Stimulated activated CD8-positive, alpha-beta memory T cell treated with anti-CD3 and anti-CD28 coated beads, Interleukin-15, amount 100 ng/mL, for 1 hour (primary cell): Measurements from ENCODE around the gene NXPH1.
A peak's percentile ranks its signal among the peaks of the same experiment; 100 is the strongest.

Source experiments
- DNase-seq: peaks from one replicate; pipeline ENCODE4 v3.0.0-alpha.2; 2020; ENCODE audit warnings: low read depth

Gene NXPH1

DNA sequence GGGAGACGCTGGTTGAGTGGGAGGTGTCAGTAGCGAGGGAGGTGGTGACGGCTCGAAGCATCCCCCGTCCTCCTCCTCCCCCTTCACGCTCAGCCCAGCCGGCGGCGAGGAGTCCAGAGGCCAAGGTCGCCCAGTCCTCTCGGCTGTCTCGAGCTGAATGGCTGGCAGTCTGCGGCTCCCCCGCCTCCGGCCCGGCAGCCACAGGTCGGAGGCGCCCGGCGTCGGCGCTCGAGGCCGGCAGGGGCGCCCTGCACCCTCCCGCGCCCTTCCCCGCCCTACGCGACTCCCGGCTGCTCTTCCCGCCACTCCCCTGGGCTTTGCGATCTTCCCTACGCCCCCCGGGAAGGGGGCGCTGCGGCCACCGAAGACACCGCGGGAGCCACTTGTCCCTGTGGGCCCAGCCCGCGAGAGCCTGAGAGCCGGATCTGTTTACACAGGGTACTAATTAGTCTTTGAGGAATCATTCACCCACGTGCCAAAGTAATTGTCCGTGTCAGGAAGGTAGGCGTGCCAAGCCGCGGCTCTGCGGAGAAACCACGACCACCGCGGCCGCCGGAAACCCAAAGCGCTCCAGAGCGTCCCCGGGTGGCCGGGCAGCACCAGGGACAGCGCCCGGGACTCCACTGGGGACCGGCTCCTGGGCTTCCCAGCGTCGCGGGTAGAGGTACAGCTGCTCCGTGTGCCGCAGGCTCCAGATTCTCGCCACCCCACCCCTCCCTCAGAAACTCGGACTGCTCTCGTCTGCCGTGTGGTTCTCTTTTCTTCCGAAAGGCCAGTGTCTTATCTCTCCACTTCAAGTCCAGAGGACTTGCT is at the start of gene NXPH1:
NXPH1 (plus strand) TSS at position 133 of the 813 bp plus-strand sequence.
- no peak for DNase-seq

DNA sequence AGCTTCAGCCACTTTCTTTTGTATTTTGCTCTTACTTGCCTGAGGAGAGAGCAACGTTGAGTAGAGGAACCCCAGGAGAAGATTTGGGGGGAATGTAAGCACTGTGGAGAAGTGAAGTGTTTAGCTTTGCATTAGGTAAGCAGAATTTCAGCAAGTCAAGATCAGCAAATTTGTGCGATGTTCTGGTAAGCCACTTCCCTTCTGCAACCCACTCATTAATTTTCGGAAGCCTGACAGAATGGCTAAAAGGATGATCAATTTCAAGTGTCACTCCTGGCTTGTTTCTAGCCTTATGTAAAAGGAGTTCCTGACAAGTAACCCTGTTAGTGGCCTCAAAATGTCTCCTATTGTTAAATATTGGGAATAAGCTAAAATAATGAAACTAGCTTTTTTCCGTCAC is 48.5 kb upstream of the NXPH1 start:
- no peak for DNase-seq

GRCh38 chr7:8386926-8387550 is 46.4 kb upstream of the NXPH1 start:
- no peak for DNase-seq

GRCh38 chr7:8387551-8388256 is 45.7 kb upstream of the NXPH1 start:
- DNase-seq = no peak

DNA sequence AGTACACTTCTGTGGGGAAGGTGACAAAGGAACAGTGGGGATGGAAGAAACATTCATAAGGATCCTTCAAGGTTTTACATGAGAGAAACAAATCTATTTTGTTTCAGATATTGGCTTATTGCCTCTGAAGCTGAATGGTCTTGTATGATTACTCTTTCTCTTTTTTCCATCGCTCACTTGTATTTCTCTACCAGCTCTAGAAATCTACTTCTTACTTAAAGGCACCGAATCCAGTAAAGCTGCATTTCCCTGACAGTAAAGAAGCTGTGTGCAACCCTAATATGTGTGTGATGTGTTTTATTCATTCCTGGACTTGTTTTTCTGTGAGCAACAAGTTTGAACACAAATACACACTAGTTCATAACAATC is 45.2 kb upstream of the NXPH1 start:
- DNase-seq = no peak

- no peak for DNase-seq
These were observed 43.7 kb upstream of the NXPH1 start for GRCh38 chr7:8389593-8390261.

DNA sequence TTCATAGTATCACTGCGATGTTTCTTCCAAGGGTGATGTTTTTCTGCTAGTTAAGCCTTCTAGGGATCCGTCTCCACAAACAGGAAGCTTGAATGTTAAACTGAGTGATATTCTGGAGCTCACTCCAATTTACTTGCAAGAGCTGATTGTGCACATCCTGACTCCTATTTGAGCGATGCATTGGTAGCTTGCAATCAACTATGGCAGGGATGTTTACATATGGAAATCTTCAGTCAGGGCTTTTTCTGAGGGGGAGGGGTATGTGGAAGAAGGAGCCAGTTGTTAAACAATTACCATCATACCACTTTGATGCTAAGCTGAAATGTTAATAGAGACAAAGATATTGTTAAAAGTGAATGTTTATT is 43.2 kb upstream of the NXPH1 start:
- no peak for DNase-seq

DNA sequence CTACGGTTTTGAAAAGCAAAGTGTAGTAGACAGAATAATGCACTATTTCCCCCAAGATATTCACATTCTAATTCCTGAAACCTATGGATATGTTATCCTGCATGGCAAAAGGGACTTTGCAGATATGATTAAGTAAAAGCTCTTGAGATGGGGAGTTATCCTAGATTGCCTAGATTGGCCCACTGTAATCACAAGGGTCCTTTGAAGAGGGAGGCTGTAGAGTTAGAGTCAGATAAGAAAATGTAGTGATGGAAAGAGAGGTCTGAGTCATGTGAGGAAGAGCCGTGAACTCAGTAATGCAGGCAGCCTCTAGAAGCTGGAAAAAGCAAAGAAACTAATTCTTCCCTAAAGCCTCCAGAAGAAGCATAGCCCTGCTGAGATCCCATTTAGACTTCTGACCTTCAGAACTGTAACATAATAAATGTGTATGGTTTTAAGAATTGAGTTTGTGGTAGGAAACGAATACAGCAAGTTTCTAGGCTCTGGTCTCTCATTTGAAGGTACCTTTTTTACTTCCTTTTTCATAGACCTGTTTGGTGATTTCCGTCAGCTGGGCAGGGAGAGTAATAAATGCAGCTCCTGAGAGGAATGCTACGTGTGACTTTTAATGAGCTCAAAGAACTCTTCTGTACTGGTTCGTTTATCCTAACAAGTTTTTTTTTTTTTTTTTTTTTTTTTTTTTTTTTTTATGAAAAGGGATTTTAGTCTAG is 41.9 kb upstream of the NXPH1 start:
- DNase-seq = no peak

- DNase-seq = no peak
These were observed 37.1 kb upstream of the NXPH1 start for GRCh38 chr7:8396294-8396693.

DNA sequence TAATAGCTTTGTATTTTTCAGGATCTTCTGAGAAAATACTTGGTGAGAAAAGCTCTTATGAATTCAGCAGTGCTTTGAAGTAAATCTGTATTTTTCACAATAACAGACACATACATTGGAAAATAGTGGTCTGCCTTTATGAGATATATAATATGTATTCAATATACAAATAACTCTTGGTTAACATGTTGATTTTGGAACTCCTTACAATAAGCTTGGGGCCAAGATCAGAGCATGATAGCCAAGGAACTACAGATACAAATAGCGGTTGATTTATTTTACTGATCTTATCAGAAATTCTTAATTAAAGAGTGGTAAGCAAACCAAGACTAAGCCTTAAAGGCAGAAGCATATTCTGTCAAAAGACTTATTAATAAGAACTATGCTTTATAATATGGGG is 24.5 kb upstream of the NXPH1 start:
- no peak for DNase-seq

- no peak for DNase-seq
These were observed 22.3 kb upstream of the NXPH1 start for GRCh38 chr7:8411103-8411502.

DNA sequence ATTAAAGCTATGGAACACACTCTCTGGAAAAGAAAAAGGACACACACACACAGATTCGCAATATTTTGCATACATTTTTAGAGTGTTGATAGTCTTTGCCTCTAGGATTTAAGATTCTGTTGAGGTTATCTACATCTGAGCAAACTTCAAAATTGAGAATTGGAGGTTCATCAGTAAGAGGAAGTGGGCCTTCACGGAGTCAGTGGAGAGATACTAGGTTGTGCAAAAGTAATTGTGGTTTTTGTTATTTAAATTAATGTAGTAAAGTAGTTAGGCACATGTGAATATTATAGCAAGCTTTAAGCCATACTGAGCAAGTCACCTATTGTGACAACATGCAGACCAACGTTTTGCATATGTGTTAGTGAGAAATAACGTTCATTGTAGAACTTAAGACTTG is 19.8 kb upstream of the NXPH1 start:
- DNase-seq = no peak

GRCh38 chr7:8418629-8419245 is 14.7 kb upstream of the NXPH1 start:
- peak; percentile 19 for DNase-seq

GRCh38 chr7:8422177-8422576 is 11.2 kb upstream of the NXPH1 start:
- no peak for DNase-seq

DNA sequence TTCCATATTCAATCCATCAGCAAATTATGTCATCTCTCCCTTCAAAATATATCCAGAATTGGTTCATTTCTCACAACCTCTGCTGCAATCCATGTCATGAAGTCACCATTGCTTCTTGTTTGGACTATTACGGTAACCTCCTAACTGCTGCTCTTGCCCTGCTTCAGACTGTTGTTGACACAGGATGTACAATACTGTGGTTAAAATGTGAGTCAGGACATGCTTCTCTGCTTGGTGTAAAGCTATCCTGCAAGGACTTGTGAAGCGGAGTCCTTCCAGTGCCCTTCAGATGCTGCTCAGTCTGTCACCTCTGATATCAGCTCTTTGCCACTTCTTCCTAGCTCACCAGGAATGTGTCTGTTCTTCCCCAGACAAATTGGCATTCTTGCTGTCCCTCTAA is 10.4 kb upstream of the NXPH1 start:
- no peak for DNase-seq

DNA sequence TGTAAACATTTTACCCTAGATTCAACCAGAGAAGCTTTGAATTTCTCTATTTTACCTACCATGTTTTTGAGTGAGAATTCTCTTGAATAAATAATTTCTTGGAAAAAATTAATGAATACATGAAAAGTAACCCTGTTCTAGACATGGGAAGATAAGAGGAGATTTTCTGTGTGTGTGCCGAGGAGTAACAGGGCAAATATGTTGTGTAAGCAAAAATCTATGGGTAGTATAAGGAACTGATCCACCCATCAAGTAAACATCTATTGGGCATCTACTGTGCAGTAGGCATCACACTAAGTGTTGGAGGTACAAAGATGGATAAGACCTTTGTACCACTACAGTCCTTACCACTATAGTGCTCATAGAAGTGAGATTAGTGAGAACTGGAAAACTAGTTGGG is 8.2 kb upstream of the NXPH1 start:
- DNase-seq = no peak

DNA sequence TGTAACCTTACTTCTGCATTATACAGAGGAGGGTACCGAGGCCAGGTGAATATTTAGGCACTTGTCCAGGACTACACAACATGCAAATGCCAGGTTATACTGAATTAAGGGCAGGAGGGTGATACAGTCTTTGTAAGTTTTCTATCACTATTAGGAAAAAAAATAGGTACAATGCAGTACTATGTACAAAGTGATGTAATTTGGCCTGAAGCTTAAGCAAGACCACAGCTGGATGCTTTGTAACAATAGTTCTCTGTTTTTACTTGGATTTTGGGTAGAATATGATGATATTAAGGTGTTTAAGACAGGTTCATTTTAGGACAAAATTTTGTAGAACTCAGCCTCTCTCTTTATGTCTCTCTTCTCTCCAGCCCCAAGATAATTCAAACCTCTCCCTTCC is 2.8 kb upstream of the NXPH1 start:
- no peak for DNase-seq

- DNase-seq = no peak
These were observed 1.0 kb downstream of the NXPH1 start for GRCh38 chr7:8434290-8435002.

DNA sequence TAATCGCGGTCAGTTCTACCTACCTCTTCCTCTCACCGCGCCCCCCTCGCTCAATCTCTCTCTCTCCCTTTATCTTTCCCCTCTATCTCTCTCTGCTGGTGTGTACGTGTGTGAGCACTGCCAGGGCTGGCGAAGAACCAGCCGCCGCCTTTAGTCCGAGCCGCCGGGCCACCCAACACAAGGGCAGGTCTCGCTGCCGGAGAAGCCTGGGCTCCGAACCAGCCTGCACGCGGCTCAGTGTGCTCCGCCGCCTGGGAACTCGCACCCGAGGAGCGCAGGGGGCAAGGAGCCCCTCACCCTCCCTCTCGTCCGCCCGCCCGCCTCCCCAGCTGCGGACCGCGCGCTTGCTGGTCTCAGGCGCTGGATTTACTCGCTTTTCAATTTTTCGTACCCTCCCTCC is 1.7 kb downstream of the NXPH1 start:
- DNase-seq = no peak

GRCh38 chr7:8435590-8436545 is 2.5 kb downstream of the NXPH1 start:
- no peak for DNase-seq
